ENCODE results near the gene RHOU.
"Not testable (repeated sequence)": the region's sequence is repeated elsewhere in the genome, so short reads cannot be mapped to it uniquely, and the experiment has no call there.

The RHOU gene

DNA sequence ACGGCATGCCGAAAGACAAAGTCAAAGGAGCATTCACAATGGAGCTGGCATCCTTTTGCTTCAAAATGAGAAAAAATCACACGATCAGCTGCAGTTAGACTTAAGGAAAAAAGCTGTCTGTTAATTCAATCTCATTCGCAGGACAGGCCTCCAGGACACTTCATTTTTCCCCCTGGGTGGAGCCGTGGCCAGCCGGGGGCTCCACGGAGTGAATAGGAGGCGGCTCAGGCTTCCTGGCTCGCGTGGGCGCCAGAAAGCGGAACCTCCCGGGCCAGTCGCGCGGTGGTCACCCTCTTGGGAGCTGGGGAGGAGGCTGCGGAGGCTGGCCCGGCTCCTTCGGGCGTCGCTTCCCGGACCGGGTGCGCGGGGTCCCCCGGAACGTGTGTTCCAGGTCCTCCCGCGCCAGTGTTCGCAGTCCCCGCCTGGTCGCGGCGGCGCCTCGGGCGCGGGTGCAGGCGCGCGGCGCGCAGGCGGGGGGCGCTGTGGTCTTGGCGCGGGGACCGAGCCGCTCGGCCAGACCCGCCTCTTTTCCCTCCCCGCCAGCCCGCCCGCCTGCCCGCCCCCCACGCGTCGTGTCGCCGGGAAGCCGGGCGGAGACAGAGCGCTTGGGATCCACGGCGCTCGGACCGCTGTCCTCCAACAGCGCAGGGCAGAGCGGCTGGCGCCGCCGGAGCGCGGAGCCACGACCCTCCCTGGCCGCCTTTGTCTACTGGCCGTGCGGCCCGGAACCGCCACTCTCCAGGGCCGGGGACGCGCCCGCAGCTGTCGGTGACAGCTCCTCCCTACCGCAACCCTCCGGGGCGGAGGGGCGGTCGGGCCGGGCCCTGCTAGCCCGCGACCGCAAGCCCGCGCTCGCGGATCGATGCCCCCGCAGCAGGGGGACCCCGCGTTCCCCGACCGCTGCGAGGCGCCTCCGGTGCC, at the start of gene RHOU:
Gene RHOU (plus strand): TSS at position 599 of the 921 bp plus-strand sequence. CDS start 264 bp downstream, at position 863.
- peak; percentile 71 for DNase-seq

DNA sequence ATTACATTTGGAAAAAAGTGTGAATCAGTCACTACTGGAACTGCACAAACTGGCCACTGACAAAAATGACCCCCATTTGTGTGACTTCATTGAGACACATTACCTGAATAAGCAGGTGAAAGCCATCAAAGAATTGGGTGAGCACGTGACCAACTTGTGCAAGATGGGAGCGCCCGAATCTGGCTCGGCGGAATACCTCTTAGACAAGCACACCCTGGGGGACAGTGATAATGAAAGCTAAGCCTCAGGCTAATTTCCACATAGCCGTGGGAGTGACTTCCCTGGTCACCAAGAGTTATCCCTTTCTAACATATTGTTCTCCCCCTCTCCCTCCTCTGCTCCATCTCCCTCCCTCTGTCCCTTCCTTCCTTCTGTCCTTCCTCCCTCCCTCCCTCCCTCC, 47.7 kb upstream of the RHOU start:
- DNase-seq, result no peak

DNA sequence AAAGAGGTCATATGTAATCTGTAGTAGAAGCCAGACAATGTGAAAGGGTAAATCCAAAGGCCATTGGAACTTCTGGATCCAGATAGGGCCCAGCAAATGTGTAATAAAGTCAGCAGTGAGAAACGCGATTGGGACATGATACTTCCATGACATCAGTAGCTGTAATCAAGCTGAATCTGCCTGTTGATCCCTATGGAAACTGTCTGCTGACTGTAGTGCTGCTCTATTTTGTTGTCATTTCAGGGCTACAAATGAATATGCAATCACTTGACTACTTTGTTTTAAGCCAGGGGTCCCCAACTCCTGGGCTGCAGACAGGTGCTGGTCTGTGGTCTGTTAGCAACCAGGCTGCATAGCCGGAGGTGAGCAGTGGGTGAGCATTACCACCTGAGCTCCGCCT, 46.0 kb upstream of the RHOU start:
- no peak for DNase-seq

DNA sequence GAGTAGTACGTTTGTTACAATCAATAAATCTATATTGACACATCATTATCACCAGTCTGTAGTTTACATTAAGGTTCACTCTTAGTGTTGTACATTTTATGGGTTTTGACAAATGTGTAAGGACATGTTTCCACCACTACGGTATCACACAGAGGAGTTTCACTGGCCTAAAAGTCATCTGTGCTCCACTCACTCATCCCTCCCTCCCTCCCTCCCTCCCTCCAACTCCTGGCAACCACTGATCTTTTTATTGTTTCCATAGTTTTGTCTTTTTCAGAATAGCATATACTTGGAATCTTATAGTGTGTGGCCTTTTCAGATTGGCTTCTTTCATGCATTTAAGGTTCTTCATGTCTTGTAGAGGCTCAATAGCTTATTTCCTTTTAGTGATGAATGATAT, 44.1 kb upstream of the RHOU start:
- no peak for DNase-seq

DNA sequence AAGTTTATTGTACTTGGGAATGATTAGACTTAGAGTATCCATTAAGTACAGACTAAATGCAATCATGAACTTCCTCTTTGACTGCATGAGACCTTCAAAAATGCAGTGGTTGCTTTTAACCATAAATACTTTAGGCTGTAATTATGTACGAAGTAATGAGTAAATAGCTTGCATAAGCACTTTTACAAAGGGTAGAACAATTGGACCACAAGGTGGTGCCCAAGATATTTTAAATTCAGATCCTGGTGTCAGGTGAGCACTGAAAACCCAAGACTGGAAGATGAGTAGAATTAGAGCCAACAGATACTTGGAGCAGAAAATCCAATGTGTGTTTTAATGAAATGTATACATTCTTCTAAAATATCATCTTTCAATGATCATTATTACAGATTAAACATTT, 43.4 kb upstream of the RHOU start:
- peak; percentile 48 for DNase-seq

DNA sequence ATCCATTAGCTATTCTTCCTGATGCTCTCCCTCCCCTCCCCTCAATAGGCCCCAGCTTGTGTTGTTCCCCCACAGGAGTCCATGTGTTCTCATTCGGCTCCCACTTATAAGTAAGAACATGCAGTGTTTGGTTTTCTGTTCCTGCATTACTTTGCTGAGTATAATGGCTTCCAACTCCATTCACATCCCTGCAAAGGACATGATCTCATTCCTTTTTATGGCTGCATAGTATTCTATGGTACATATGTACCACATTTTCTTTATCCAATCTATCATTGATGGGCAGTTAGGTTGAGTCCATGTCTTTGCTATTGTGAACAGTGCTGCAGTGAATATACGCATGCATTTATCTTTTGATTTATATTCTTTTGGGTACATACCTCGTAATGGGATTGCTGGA, 40.8 kb upstream of the RHOU start:
- not testable (repeated sequence) for DNase-seq

DNA sequence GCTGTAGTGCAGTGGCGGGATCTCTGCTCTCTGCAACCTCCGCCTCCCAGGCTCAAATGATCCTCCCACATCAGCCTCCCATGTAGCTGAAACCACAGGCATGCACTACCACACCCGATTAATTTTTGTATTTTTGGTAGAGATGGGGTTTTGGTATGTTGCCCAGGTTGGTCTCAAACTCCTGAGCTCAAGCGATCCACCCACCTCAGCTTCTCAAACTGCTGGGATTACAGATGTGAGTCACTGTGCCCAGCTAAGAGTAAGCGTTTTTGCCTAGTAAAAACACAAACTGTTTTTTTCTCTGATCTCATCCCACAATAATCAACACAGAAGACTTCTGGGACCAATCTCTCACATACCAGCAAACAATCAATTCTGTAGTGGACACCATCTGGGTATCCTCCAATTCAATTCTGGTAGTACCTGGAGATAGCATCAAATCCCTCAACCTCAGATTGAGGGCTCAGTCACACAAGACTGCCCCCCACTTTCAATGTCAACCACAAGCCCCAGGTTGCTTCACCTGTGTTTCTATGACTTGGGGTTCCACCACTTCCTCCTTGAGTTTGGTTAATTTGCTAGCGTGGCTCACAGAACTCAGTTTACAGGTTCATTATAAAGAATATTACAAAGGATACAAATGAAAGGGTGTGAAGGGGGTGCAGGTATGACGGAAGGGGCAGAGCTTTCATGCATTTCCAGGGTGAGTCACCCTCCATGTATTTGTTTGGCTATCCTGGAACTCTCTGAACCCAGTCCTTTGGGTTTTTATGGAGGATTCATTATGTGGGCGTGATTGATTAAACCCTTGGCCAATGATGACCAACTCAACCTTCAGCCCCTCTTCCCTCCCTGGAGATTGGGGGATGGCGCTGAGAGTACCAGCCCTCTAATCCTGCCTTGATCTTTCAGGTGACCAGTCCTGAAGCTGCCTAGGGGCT, 40.0 kb upstream of the RHOU start:
- DNase-seq, result peak; percentile 25

DNA sequence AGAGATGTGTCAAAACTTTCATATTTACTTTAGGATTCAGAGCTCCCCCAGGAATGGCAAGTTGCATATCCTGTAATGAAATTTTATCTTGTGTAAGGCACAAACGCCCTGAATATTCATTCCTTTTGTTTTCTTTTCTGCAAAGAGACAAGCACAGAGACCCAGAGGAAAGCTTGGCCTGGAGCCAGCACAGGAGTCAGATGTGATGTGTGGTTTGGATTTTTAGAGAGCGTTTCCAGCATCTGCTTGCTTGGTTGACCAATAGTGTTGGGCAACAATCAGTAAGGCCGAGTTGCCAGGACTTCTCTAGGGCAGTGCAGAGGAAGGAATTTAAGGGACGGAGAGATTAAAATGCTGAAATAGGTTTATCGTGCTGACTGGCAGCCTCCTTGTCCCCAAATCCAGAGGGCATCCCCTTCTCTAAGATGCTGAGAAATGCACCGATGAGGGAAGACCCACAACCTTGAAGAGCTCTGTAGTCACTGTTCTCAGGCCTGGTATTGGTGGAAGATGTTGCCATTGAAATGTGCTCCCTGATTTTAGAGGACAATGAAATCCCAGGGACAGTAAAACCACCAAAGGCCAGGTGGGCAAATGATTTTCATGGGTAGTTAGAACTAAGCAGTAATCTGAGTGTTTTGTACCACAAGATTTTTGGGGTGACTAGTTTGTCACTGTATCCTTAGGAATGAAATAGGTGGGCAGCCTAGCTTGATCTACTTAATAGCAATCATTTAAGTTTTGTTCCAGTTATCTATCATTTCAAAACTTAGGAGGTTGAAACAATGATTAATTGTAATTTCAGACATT, 37.9 kb upstream of the RHOU start:
- no peak for DNase-seq

DNA sequence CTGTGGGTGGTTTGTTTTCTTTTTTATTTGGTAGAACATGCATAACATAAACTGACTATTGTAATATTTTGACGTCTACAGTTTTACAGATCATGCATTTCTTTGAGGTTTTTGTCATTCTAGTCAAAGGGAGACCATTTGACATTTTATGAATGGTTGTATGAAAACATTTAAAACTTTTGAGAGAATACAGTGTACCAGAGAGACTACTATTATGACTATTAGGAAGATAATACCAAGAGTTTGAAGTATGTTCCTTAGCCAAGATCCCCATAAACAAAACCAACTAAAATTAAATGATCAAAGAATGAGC, 37.3 kb upstream of the RHOU start:
- no peak for DNase-seq

DNA sequence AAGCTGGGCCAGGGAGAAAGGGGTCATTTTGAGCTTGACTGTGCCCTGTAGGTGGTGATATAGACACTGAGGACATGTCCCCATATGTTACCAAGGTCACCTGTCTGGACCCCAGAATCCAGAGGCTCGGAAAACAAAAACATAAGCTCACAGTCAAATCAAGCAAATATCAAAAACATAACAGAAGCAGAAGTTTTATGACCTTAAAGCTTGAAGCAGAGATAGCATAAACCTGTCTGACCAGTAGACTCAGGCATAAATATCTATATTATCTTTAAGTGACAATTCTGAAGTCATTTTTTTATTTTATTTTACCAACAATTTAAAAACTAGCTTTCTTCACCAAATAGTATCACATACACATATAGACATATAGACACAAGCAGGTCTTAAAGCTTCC, 32.8 kb upstream of the RHOU start:
- no peak for DNase-seq

DNA sequence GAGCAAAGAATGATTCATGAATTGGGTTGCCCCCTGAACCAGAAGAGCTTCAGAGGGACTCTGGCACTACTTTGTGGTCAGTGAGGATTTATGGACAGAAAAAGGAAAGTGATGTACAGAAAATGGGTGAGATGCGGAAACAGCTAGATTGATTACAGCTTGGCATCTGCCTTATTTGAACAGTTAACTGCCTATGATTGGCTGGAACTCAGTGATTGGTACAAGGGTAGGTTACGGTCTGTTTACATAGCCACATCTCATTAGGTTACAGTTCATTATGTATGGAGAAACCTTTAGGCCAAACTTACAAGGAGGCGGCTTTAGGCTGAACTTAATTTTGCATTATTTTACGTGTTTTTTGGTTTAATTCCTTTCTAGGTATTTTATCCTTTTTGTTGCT, 29.0 kb upstream of the RHOU start:
- DNase-seq, result no peak

DNA sequence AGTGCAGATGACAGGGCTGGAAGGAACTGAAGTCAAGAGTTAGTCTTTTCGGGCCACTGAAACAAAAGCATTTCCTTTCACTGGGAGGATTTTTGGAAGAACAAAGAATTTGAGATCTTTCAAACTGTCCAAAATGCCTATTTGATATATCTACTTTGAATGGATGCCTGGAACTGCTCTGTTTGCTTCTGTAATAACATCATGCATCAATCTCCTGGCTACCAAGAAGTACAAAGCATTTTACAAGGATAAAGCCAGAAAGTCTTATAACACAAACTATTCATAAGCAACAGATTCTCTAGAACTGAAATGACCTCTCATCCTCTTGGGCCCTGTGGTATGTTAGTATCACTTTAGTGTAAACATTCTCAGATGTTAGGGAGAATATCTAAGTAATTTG, 18.2 kb upstream of the RHOU start:
- no peak for DNase-seq

DNA sequence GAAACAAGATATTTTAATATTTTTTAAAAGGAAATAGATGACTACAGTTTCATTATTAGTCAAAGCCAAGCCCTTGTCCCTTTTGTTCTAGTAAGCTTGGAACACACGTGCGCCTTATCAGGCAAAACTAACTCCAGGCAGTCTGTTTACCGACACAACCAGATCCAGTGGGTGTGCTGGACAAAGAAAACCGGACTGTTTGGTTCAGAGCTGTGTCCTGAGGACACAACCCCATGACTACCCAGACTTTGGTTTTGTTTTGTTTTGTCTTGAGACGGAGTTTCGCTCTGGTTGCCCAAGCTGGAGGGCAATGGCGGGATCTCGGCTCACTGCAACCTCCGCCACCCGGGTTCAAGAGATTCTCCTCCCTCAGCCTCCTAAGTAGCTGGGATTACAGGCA, 13.9 kb upstream of the RHOU start:
- no peak for DNase-seq

DNA sequence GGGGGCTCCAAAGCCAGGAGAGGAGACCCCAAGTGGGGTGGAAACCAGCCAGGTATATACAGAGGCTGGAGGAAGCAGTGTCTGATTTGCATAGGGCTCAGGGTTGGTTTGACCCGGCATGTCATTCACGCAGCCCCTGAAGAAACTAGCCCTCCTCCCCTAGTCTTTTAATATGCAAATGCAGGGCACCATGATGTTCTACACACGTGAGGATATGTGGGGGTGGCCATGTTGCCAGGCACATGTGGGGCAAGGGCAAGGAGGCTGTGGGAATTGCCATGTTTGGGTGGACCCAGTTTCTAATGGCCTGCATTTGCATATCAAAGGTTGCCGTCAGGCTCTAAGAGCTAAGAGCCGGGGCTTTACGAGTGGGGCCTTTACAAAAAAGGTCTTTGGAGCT, 12.0 kb upstream of the RHOU start:
- no peak for DNase-seq

DNA sequence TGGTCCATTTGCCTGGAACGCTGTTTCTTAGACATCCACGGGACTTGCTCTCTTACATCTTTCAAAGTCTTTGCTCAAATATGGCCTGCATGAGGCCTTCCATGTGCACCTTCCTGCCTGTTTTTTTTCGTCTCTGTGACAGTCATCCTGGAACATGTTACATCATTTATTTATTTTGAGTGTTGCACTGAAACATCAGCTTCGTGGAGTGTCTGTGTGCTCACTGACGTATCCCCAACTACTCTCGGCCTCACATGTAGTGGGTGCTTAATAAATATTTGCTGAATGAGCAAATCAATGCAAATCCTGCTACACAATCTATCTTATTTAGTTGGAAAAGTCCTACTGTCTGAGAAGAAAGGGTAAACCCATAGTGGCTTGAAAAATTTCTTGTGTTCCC, 11.4 kb upstream of the RHOU start:
- DNase-seq, result no peak

DNA sequence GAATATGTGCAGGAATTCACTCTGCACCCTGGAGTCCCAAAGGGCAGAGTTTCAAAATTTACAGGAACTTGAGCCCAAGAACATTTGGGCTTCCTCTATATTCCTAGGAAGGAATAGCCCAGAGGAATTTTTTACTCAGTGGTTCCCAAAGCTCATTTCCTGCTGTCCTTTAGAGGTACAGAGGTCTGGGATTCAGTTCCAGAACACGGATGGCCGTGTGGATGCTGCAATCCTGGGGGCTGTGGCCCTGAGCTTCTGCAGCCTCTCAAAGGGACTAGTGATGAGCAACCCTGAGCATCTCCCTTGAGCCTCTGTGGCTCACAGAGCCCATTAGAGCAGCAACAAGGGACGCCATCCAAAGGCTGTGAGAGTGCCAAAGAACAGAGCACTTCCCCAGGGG, 10.1 kb upstream of the RHOU start:
- no peak for DNase-seq

DNA sequence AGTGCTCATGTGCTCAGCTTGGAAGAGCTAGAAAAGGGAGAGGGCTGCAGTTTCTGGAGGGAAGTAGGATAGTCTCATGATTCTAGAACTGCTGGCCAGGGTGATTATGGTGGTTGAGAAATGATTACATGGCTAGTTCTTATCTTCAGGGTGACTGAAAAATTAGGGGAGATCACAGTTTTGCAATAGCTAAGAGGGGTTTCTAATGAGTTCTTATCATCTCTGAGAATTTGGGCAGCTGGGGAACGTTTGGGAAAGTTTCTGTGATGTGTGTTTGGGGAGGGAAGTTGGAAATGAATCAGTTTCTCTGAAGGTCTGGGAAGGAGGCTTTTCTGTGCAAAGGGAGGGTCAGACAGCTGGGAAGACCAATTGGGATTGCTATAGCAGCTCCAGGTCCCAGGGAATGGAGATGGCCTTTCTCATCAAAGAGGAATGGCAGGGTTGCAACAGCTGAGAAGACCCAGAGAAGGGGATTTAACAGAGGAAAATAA, 7.6 kb upstream of the RHOU start:
- DNase-seq, result no peak

DNA sequence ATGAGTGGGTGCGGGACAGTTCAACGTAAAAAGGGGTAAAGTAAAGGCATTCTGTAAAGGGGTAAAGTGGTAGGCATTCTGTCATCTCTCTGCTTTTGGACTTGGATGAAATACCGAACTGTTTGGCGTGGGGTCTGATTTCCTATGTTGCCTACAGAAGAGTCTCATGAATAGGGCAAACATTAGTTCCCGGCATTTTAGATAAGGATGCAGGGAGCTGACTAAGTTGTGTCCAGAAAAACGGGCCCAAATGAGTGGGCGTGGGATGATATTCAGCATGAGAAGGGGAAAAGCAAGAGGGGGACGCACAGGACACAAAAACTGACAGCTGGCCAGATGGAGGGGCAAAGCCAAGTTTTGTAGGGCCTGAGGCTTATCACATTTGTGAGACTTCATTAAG, 2.9 kb upstream of the RHOU start:
- no peak for DNase-seq

DNA sequence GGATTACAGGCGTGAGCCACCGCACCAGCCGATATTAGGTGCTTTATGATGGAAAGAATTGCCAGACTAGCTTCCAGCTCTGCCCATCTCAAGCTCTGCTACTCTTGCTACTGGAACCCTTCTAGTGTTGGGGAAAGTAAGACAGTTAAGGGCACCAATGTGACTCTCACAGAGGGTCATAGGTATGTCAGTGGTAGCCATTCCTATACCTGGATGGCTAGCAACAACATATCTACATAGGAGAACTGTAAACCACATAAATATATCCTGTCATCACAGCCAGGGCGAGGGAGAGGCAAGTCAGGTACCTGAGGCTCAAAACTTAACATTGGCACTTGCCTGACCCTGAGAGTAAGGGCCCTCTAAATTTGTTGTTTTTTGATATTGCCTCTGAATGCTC, 1.7 kb upstream of the RHOU start:
- DNase-seq, result no peak

DNA sequence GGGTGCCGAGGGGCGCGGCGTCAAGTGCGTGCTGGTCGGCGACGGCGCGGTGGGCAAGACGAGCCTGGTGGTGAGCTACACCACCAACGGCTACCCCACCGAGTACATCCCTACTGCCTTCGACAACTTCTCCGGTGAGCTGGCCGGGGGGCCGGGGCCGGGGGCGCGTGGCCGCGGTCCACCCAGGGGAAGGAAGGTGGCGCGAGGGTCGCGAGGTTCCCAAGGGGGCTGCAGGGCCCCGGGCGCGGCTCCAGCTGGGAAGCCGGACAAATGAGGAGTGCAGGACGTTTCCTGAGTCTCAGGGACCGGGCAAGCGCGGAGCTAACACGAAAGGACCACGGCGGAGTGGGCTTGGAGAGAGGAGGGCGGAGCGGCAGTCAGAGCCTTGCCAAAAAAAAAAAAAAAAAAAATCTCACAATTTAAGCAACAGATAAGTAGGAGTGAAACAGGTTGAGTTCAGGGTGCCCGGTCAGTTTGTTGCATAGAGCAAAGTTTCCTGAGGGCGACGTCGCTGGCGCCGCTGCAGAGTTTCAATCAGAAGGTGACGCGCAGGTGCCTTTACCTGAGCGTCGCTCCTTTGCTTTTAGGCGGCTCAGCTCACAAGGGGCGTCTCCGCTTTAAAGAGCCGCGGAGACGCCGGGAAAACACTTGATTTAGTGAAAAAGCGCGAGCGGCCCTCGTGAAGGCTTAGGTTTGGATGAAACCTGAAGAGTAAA, 750 bp downstream of the RHOU start:
- DNase-seq, result no peak

DNA sequence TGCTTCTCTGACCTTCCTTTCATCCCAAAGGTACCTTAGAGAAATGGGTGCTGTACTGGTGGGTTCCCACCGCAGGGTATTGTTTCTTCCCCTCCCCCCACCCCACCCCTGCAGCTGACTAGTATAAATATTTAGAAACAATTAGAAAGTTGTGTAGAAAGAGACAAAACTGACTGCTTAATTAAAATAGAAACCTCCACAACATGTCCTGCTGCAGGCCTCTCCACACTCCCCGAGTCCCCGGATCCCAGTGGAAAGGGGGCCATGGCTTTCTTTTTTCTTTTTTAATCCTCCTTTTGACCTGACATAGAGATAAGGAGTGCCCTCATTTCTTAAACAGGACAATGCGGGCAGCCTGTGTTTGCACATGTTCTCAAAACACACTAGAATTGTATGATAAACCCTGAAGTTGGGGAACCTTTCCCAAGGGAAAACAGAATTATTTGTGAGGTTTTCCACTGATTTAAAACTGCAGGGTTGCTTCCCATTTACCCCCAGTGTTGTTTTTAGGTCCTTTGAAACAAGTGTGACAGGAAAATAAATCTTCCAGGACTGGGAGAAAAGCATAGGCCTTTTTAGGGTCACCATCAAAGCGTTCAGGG, 1.7 kb downstream of the RHOU start:
- no peak for DNase-seq

DNA sequence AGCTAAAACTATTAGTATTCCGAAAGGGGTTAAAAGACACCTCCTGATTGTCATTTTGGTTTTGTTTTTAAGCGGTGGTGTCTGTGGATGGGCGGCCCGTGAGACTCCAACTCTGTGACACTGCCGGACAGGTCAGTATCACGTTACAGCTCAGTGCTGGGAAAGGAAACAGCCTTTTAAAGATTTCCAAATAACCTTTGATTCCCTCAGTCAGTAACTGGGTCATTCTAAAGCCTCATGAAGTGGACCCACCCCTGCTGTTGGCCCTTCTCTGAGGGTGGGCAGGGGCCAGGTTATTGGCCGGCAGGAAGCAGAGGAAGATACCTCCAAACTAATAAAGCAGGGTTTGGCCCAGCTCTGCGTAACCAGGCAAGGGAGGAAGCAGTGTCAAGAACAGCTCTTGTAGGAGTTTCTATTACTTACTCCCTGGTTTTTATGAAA, 2.3 kb downstream of the RHOU start:
- DNase-seq, result no peak
